ENCODE results near the gene DPH6.

The DPH6 gene

GRCh38 chr15:35555244-35555643, 9.3 kb upstream of the DPH6 start:
- Mint-ChIP-seq H3K36me3 (ENCODE audit: low read depth) (no peaks in the 10 kb centered on the region), H3K4me1 (no peaks in the 10 kb centered on the region), H3K27me3 (no peaks in the 10 kb centered on the region), H3K27ac (no peak overlapping the region), H3K4me3 (no peak overlapping the region), H3K9me3 (no peaks in the 10 kb centered on the region)
- DNase-seq = no peak
- ATAC-seq = no peak

GRCh38 chr15:35550957-35551356, 5.0 kb upstream of the DPH6 start:
- Mint-ChIP-seq H3K4me1 (peaks cover 16% of the 10 kb centered on the region), H3K4me3 (no peak overlapping the region), H3K9me3 (no peaks in the 10 kb centered on the region), H3K27ac (no peak overlapping the region), H3K27me3 (no peaks in the 10 kb centered on the region), H3K36me3 (ENCODE audit: low read depth) (no peaks in the 10 kb centered on the region)
- ATAC-seq = no peak
- DNase-seq = no peak

- Mint-ChIP-seq H3K9me3 (no peaks in the 10 kb centered on the region), H3K4me1 (peaks cover 26% of the 10 kb centered on the region), H3K36me3 (ENCODE audit: low read depth) (no peaks in the 10 kb centered on the region), H3K27ac (no peak overlapping the region), H3K27me3 (no peaks in the 10 kb centered on the region), H3K4me3 (no peak overlapping the region)
- ATAC-seq (no peak), DNase-seq (no peak)
Observed at GRCh38 chr15:35549567-35549966, 3.6 kb upstream of the DPH6 start.

GRCh38 chr15:35548435-35548834, 2.5 kb upstream of the DPH6 start:
- Mint-ChIP-seq H3K4me3 (no peak overlapping the region), H3K9me3 (no peaks in the 10 kb centered on the region), H3K27ac (no peak overlapping the region), H3K27me3 (no peaks in the 10 kb centered on the region), H3K4me1 (peaks cover 29% of the 10 kb centered on the region), H3K36me3 (ENCODE audit: low read depth) (no peaks in the 10 kb centered on the region)
- ATAC-seq = no peak
- no peak for DNase-seq

GRCh38 chr15:35547775-35548364, 1.9 kb upstream of the DPH6 start:
- Mint-ChIP-seq H3K27me3 (no peaks in the 10 kb centered on the region), H3K4me3 (no peak overlapping the region), H3K4me1 (peaks cover 29% of the 10 kb centered on the region), H3K36me3 (ENCODE audit: low read depth) (no peaks in the 10 kb centered on the region), H3K9me3 (no peaks in the 10 kb centered on the region), H3K27ac (no peak overlapping the region)
- ATAC-seq = no peak
- DNase-seq = no peak

- DNase-seq (no peak), ATAC-seq (no peak)
- Mint-ChIP-seq H3K36me3 (ENCODE audit: low read depth) (no peaks in the 10 kb centered on the region), H3K9me3 (no peaks in the 10 kb centered on the region), H3K4me1 (peaks cover 29% of the 10 kb centered on the region), H3K27me3 (no peaks in the 10 kb centered on the region), H3K4me3 (peak overlapping the region; percentile 98), H3K27ac (peak overlapping the region; percentile 100)
Observed at GRCh38 chr15:35546511-35547381, 781 bp upstream of the DPH6 start.

- no peak for ATAC-seq
- Mint-ChIP-seq H3K27me3 (no peaks in the 10 kb centered on the region), H3K9me3 (no peaks in the 10 kb centered on the region), H3K4me3 (peak overlapping the region; percentile 98), H3K4me1 (peaks cover 29% of the 10 kb centered on the region), H3K27ac (peak overlapping the region; percentile 100), H3K36me3 (ENCODE audit: low read depth) (no peaks in the 10 kb centered on the region)
- DNase-seq = peak; percentile 35
Observed at GRCh38 chr15:35545316-35545823, 595 bp downstream of the DPH6 start.

- H3K4me3 Mint-ChIP-seq = no peak overlapping the region
- peaks cover 7% of the 10 kb centered on the region for H3K36me3 Mint-ChIP-seq (ENCODE audit: low read depth)
- no peaks in the 10 kb centered on the region for H3K9me3 Mint-ChIP-seq
- no peak overlapping the region for H3K27ac Mint-ChIP-seq
- no peaks in the 10 kb centered on the region for H3K27me3 Mint-ChIP-seq
- DNase-seq (no peak), ATAC-seq (no peak)
- H3K4me1 Mint-ChIP-seq = peaks cover 13% of the 10 kb centered on the region
Observed at GRCh38 chr15:35540885-35541284, 5.1 kb downstream of the DPH6 start.

GRCh38 chr15:35540021-35540420, 5.9 kb downstream of the DPH6 start:
- H3K36me3 Mint-ChIP-seq (ENCODE audit: low read depth) = peaks cover 9% of the 10 kb centered on the region
- ATAC-seq (no peak), DNase-seq (no peak)
- H3K4me1 Mint-ChIP-seq = peaks cover 7% of the 10 kb centered on the region
- no peaks in the 10 kb centered on the region for H3K9me3 Mint-ChIP-seq
- H3K27me3 Mint-ChIP-seq = no peaks in the 10 kb centered on the region
- H3K4me3 Mint-ChIP-seq = no peak overlapping the region
- no peak overlapping the region for H3K27ac Mint-ChIP-seq

GRCh38 chr15:35535365-35535916, 10.5 kb downstream of the DPH6 start:
- no peak overlapping the region for H3K27ac Mint-ChIP-seq
- H3K27me3 Mint-ChIP-seq = no peaks in the 10 kb centered on the region
- no peaks in the 10 kb centered on the region for H3K9me3 Mint-ChIP-seq
- no peak overlapping the region for H3K4me3 Mint-ChIP-seq
- DNase-seq (no peak), ATAC-seq (no peak)
- peaks cover 24% of the 10 kb centered on the region for H3K36me3 Mint-ChIP-seq (ENCODE audit: low read depth)
- H3K4me1 Mint-ChIP-seq = peaks cover 2% of the 10 kb centered on the region

- no peaks in the 10 kb centered on the region for H3K27me3 Mint-ChIP-seq
- peaks cover 41% of the 10 kb centered on the region for H3K36me3 Mint-ChIP-seq (ENCODE audit: low read depth)
- peaks cover 2% of the 10 kb centered on the region for H3K4me1 Mint-ChIP-seq
- ATAC-seq = no peak
- no peak overlapping the region for H3K27ac Mint-ChIP-seq
- peaks cover 10% of the 10 kb centered on the region for H3K9me3 Mint-ChIP-seq
- H3K4me3 Mint-ChIP-seq = no peak overlapping the region
- DNase-seq = no peak
Observed at GRCh38 chr15:35533130-35534110, 12.5 kb downstream of the DPH6 start.

GRCh38 chr15:35530698-35531097, 15.3 kb downstream of the DPH6 start:
- no peaks in the 10 kb centered on the region for H3K27me3 Mint-ChIP-seq
- H3K27ac Mint-ChIP-seq = no peak overlapping the region
- ATAC-seq = no peak
- DNase-seq = no peak
- peaks cover 10% of the 10 kb centered on the region for H3K9me3 Mint-ChIP-seq
- peaks cover 35% of the 10 kb centered on the region for H3K36me3 Mint-ChIP-seq (ENCODE audit: low read depth)
- H3K4me1 Mint-ChIP-seq = peaks cover 2% of the 10 kb centered on the region
- H3K4me3 Mint-ChIP-seq = no peak overlapping the region

- peaks cover 10% of the 10 kb centered on the region for H3K9me3 Mint-ChIP-seq
- H3K4me3 Mint-ChIP-seq = no peak overlapping the region
- no peak for ATAC-seq
- DNase-seq = no peak
- no peak overlapping the region for H3K27ac Mint-ChIP-seq
- H3K4me1 Mint-ChIP-seq = peaks cover 2% of the 10 kb centered on the region
- H3K27me3 Mint-ChIP-seq = no peaks in the 10 kb centered on the region
- peaks cover 32% of the 10 kb centered on the region for H3K36me3 Mint-ChIP-seq (ENCODE audit: low read depth)
Observed at GRCh38 chr15:35529784-35530183, 16.2 kb downstream of the DPH6 start.

- H3K27ac Mint-ChIP-seq = no peak overlapping the region
- no peak for ATAC-seq
- H3K4me3 Mint-ChIP-seq = no peak overlapping the region
- DNase-seq = no peak
- H3K9me3 Mint-ChIP-seq = no peaks in the 10 kb centered on the region
- H3K27me3 Mint-ChIP-seq = no peaks in the 10 kb centered on the region
- no peaks in the 10 kb centered on the region for H3K36me3 Mint-ChIP-seq (ENCODE audit: low read depth)
- no peaks in the 10 kb centered on the region for H3K4me1 Mint-ChIP-seq
Observed at GRCh38 chr15:35522061-35522460, 23.9 kb downstream of the DPH6 start.
